ENCODE results near the gene FEN1.
A peak's percentile ranks its signal among the peaks of the same experiment; 100 is the strongest.

FEN1 gene

DNA sequence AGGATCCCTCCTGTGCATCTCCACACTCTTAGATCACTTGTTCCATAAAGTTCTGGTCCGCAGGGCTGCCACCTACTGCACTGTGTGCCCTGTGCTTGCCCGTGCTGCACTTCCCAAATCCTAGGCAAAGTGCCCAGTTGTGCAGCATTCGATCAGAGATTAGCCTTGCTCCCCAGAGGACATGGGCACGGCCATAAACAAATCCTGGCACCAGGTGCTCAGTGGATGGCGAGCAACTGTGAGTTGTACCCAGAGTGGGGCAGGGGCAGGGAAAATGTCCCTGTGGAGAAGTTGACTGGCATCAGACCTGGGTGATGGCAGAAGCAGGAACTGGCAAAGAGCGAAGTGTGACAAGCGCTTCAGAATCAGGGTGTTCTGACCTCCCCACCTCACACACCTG, 40.0 kb downstream of the FEN1 start:
- ATAC-seq (replicated peaks) (no peak), DNase-seq (no peak)
- H3K36me3 Mint-ChIP-seq (ENCODE audit: insufficient read depth) = no peaks in the 10 kb centered on the region
- H3K4me3 Mint-ChIP-seq = no peak overlapping the region
- H3K27me3 Mint-ChIP-seq = no peaks in the 10 kb centered on the region
- H3K9me3 Mint-ChIP-seq = no peaks in the 10 kb centered on the region
- peaks cover 33 to 49% of the 10 kb centered on the region in 2 donors for H3K4me1 Mint-ChIP-seq (ENCODE audit: low read depth in 2 of 2)
- peak overlapping the region in 1 of 2 donors; percentile 84 for H3K27ac Mint-ChIP-seq

DNA sequence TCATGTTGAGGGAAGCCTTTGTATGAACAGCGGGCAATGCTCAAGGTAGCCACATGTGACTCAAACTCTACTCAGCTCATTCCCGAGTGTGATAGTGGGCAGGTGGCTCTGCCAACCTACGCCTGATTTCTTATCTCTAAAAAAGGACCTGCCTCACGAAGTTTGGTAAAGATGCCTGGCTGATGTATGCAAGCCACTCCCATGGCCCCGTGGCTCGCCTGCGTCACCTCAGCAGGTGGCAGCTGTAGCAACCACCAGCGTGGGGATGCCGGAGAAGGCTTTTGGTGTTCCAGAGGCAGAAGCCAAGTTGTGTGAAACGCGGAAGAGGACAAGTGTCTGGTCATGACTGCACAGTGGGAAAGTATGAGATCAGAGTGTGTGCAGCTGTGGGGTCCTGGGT, 40.8 kb downstream of the FEN1 start:
- no peaks in the 10 kb centered on the region for H3K27me3 Mint-ChIP-seq
- H3K4me3 Mint-ChIP-seq = peak overlapping the region; percentile 53 to 64
- DNase-seq (peak in 1 of 3 experiments; percentile 12), ATAC-seq (replicated peaks) (peak; percentile 14)
- no peaks in the 10 kb centered on the region for H3K36me3 Mint-ChIP-seq (ENCODE audit: insufficient read depth)
- no peaks in the 10 kb centered on the region for H3K9me3 Mint-ChIP-seq
- H3K27ac Mint-ChIP-seq = peak overlapping the region; percentile 91 to 95
- peaks cover 26 to 45% of the 10 kb centered on the region in 2 donors for H3K4me1 Mint-ChIP-seq (ENCODE audit: low read depth in 2 of 2)

DNA sequence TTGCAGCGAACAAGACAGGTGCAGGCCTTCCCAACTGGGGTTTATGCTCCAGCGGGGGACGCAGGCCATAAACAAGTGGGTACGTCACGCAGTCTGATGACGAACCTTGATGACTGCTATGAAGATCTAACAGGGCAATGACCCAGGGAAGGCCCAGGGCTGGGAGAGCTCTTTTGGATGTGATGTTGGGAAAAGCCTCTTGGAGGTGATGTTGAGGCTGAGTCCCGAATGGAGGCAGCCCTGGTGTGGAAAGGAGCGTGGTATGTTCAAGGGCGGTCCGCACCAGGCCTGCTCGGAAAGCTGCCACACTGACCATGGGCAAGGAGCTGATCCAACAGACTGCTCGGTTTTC, 41.2 kb downstream of the FEN1 start:
- Mint-ChIP-seq H3K4me3 (peak overlapping the region; percentile 53 to 64), H3K27ac (peak overlapping the region; percentile 91 to 95), H3K27me3 (no peaks in the 10 kb centered on the region), H3K4me1 (ENCODE audit: low read depth in 2 of 2) (peaks cover 24 to 43% of the 10 kb centered on the region in 2 donors), H3K9me3 (no peaks in the 10 kb centered on the region), H3K36me3 (ENCODE audit: insufficient read depth) (no peaks in the 10 kb centered on the region)
- DNase-seq (no peak), ATAC-seq (replicated peaks) (no peak)

DNA sequence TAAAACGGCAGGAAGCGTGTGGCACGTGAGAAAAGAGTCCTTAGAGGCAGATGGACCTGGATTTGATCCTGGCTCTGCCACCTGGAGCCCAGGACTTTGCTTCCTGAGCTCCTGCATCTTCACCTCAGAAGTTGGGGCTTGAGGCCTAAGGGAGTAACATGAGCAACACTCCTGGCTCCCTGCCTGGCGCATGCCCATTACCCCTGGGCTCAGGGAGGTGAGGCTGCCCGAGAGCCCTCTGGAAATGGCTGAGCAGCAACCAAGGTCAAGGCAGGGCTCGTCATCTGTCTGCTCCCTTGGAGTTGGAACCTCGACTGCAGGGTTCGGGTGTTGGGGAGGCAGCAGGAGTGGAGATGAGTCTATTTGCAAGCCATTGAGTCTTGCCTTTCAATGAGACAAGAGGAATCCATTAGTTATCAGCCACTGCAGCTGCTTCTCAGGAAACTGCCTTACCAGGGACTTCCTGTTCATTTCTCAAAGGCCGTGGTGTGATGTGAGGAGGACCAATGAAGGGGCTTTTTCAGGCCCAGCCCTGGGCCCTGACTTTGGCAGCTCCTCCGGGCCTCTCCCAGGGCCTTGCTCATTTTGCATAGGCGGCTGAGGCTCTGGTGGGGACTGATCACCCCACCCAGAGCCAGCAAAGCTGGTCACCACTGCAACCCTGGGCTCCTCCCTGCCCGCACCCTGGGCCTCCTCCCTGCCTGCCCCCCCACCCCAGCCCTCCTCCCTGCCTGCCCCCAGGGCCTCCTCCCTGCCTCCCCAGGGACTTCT, 41.8 kb downstream of the FEN1 start:
- Mint-ChIP-seq H3K9me3 (no peaks in the 10 kb centered on the region), H3K4me3 (peak overlapping the region; percentile 53 to 64), H3K36me3 (ENCODE audit: insufficient read depth) (no peaks in the 10 kb centered on the region), H3K27me3 (no peaks in the 10 kb centered on the region), H3K27ac (peak overlapping the region; percentile 91 to 95), H3K4me1 (ENCODE audit: low read depth in 2 of 2) (peaks cover 20 to 38% of the 10 kb centered on the region in 2 donors)
- DNase-seq = peak; percentile 49 to 61 (median 54)
- peak; percentile 97 for ATAC-seq (replicated peaks)

DNA sequence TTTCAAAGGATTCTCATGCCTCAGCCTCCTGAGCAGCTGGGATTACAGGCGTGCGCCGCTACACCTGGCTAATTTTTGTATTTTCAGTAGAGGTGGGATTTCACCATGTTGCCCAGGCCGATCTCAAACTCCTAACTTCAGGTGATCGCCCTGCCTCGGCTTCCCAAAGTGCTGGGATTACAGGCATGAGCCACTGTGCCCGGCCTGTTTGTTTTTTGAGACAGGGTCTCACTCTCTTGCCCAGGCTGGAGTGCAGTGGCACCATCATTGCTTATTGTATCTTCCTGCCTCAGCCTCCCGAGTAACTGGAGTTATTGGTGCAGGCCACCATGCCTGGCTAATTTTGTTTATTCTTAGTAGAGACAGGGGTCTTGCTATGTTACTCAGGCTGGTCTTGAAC, 43.5 kb downstream of the FEN1 start:
- Mint-ChIP-seq H3K9me3 (no peaks in the 10 kb centered on the region), H3K27me3 (no peaks in the 10 kb centered on the region), H3K4me1 (ENCODE audit: low read depth in 2 of 2) (peaks cover 18 to 31% of the 10 kb centered on the region in 2 donors), H3K27ac (peak overlapping the region; percentile 89 to 95), H3K36me3 (ENCODE audit: insufficient read depth) (peaks cover under 1% of the 10 kb centered on the region), H3K4me3 (no peak overlapping the region)
- DNase-seq (no peak), ATAC-seq (replicated peaks) (no peak)

DNA sequence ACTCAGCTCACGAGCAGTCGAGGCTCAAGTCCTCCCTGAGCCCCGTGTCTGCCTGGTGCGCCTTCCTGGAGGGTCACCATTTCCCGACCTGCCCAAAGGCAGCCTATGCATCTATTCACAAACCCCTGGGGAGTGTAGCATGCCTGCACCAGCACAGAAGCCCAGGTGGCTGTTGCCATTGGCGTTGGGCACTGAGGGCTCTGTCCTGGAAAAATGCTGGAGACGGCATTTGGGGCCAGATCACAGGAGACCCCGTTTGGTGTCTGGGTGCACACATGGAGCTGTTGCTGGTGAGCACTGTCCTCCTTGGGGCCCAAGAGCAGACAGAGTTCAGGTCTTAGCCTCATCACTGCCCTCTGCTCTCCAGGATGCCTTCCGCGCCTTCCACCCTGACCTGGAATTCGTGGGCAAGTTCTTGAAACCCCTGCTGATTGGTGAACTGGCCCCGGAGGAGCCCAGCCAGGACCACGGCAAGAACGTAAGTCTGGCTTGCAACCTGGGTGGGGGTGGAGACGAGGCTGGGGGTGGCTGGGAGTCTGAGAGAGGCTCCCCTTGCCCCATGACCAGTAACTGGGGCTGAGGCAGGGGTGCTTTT, 44.8 kb downstream of the FEN1 start:
- H3K4me3 Mint-ChIP-seq = no peak overlapping the region
- no peak for DNase-seq
- H3K9me3 Mint-ChIP-seq = no peaks in the 10 kb centered on the region
- H3K27me3 Mint-ChIP-seq = no peaks in the 10 kb centered on the region
- no peak for ATAC-seq (replicated peaks)
- peaks cover 18 to 27% of the 10 kb centered on the region in 2 donors for H3K4me1 Mint-ChIP-seq (ENCODE audit: low read depth in 2 of 2)
- peaks cover 12% of the 10 kb centered on the region for H3K36me3 Mint-ChIP-seq (ENCODE audit: insufficient read depth)
- peak overlapping the region in 1 of 2 donors; percentile 95 for H3K27ac Mint-ChIP-seq

DNA sequence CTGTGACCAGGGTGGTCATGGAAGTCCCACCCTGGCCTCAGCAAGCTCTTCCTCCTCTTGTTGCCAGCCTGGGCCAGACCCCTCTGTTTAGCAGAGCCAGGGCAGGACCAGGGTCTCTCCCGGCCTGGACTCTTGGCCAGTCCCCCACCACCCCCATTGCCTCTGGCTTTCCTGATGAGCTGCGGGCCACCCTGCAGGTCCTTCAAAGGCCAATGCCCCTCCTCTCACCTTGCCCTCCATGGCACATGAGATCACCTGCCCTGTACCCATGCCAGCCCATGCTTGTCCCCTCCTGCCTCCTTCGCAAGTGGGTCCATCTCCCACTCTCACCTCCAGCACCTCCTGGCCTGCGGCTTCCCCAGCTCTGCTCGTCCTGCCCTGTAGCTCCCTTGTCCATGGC, 45.8 kb downstream of the FEN1 start:
- peaks cover 15% of the 10 kb centered on the region for H3K36me3 Mint-ChIP-seq (ENCODE audit: insufficient read depth)
- no peak overlapping the region for H3K4me3 Mint-ChIP-seq
- H3K9me3 Mint-ChIP-seq = no peaks in the 10 kb centered on the region
- ATAC-seq (replicated peaks) = no peak
- no peak for DNase-seq
- peak overlapping the region in 1 of 2 donors; percentile 38 for H3K27ac Mint-ChIP-seq
- peaks cover 17 to 22% of the 10 kb centered on the region in 2 donors for H3K4me1 Mint-ChIP-seq (ENCODE audit: low read depth in 2 of 2)
- H3K27me3 Mint-ChIP-seq = no peaks in the 10 kb centered on the region

DNA sequence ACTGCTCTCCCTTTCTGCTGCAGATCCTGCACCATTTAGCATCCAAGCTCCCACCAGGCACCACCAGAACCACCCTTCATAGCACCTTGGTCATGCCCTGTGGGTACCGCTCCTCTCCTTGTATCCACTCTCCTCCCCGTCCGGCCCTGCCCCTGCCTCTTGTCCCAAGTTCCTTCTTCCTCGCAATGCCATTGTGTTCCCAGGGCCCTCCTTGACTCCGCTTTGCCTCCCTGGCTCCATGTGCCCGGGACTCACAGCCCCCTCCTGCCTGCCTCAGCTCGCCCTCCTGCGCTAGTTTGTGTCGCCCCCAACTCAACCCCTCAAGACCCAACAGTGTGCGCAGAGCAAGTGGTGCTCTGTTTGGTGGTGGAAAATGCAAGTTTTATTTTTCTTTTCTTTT, 46.2 kb downstream of the FEN1 start:
- no peaks in the 10 kb centered on the region for H3K27me3 Mint-ChIP-seq
- peaks cover 12 to 17% of the 10 kb centered on the region in 2 donors for H3K4me1 Mint-ChIP-seq (ENCODE audit: low read depth in 2 of 2)
- H3K9me3 Mint-ChIP-seq = no peaks in the 10 kb centered on the region
- DNase-seq (no peak), ATAC-seq (replicated peaks) (no peak)
- H3K36me3 Mint-ChIP-seq (ENCODE audit: insufficient read depth) = peaks cover 19% of the 10 kb centered on the region
- no peak overlapping the region for H3K4me3 Mint-ChIP-seq
- H3K27ac Mint-ChIP-seq = peak overlapping the region in 1 of 2 donors; percentile 38

DNA sequence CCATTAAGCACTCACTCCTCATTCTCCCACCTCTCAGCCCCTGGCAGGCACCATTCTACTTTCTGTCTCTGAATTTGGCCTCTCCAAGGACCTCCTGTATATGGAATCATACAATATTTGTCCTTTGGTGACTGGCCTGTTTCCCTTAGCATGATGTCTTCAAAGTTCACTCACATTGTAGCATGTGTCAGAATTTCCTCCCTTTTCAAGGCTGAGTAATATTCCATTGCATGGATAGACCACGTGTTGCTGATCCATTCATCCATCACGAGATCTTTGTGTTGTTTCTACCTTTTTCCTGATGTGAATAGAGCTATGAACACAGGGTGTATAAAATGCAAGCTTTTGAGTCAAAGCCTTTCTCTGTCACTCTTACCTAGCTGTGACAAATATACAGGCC, 47.0 kb downstream of the FEN1 start:
- no peaks in the 10 kb centered on the region for H3K9me3 Mint-ChIP-seq
- peaks cover 4 to 9% of the 10 kb centered on the region in 2 donors for H3K4me1 Mint-ChIP-seq (ENCODE audit: low read depth in 2 of 2)
- peaks cover 27% of the 10 kb centered on the region for H3K36me3 Mint-ChIP-seq (ENCODE audit: insufficient read depth)
- no peaks in the 10 kb centered on the region for H3K27me3 Mint-ChIP-seq
- H3K4me3 Mint-ChIP-seq = no peak overlapping the region
- ATAC-seq (replicated peaks) (no peak), DNase-seq (no peak)
- no peak overlapping the region for H3K27ac Mint-ChIP-seq

DNA sequence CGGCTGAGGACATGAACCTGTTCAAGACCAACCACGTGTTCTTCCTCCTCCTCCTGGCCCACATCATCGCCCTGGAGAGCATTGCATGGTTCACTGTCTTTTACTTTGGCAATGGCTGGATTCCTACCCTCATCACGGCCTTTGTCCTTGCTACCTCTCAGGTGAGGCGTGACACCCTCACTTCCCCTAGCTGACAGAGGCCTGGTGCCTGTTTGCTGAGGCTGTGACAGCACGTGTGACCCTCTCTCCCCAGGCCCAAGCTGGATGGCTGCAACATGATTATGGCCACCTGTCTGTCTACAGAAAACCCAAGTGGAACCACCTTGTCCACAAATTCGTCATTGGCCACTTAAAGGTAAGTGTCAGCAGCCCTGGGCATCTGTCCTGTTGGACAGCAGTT, 47.7 kb downstream of the FEN1 start:
- ATAC-seq (replicated peaks) = no peak
- Mint-ChIP-seq H3K4me1 (ENCODE audit: low read depth in 2 of 2) (peaks cover 0 to 8% of the 10 kb centered on the region in 2 donors), H3K27me3 (no peaks in the 10 kb centered on the region), H3K27ac (no peak overlapping the region), H3K9me3 (no peaks in the 10 kb centered on the region), H3K36me3 (ENCODE audit: insufficient read depth) (peaks cover 27% of the 10 kb centered on the region), H3K4me3 (no peak overlapping the region)
- no peak for DNase-seq

DNA sequence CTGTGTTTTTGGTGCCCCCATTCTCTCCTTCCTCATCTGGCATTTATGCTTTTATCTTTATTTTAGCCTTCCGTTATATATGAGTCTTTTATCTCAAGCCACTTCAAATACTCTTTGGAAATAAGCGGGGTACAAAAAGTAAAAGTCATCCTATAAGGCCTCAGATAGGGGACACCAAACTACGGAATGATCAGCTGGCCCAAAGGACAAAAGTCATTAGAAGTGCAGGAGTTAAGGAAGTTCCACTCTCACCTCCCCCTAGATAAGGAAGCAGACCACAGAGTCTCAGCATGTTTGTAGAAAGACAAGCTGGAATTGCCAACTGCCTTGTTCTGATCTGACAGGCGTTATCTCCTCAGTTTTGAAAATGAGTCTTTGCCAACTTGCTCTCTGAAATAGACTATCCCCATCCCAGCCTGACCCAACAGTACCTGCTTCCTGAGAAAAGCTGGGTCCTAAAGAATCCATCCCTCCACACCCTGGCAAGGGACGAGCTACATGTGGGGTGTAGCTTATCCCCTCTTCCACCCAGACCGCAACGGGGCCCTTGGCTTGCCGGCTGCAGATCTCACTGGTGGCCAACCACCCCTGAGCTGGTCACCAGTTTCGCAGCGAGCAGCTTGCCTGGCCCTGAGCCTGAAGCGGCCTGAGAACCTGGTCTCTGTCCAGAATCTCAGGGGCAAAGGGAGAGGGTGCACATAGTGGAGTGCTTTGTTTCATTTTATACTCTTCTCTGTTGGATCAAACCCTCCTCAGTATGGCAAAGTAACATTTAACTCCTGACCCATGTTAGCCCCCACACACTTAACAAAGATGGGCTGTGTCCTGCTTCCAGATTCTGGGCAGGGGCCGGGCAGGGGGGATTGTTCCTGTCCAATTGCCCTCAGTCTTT, 49.2 kb downstream of the FEN1 start:
- Mint-ChIP-seq H3K36me3 (ENCODE audit: insufficient read depth) (peaks cover 29% of the 10 kb centered on the region), H3K27me3 (no peaks in the 10 kb centered on the region), H3K4me1 (ENCODE audit: low read depth in 2 of 2) (peaks cover 0 to 3% of the 10 kb centered on the region in 2 donors), H3K9me3 (no peaks in the 10 kb centered on the region), H3K4me3 (no peak overlapping the region), H3K27ac (no peak overlapping the region)
- ATAC-seq (replicated peaks) (no peak), DNase-seq (no peak)

DNA sequence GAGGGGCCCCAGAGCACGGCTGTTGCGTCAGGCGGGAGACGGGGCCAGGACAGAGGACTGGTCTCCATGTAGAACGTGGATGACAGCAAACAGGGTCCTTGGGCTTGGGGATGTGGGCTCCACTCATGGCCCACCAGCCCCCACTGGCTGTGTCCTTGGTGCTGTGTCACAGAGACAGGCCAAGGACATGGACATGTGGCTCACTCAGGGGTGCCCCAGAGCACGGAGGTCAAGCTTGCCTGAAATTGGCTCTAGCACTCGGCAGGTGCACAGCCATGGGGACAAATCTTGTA, 49.8 kb downstream of the FEN1 start:
- Mint-ChIP-seq H3K4me3 (no peak overlapping the region), H3K9me3 (no peaks in the 10 kb centered on the region), H3K36me3 (ENCODE audit: insufficient read depth) (peaks cover 32% of the 10 kb centered on the region), H3K4me1 (ENCODE audit: low read depth in 2 of 2) (peaks cover 0 to 3% of the 10 kb centered on the region in 2 donors), H3K27me3 (no peaks in the 10 kb centered on the region), H3K27ac (no peak overlapping the region)
- DNase-seq (no peak), ATAC-seq (replicated peaks) (no peak)

DNA sequence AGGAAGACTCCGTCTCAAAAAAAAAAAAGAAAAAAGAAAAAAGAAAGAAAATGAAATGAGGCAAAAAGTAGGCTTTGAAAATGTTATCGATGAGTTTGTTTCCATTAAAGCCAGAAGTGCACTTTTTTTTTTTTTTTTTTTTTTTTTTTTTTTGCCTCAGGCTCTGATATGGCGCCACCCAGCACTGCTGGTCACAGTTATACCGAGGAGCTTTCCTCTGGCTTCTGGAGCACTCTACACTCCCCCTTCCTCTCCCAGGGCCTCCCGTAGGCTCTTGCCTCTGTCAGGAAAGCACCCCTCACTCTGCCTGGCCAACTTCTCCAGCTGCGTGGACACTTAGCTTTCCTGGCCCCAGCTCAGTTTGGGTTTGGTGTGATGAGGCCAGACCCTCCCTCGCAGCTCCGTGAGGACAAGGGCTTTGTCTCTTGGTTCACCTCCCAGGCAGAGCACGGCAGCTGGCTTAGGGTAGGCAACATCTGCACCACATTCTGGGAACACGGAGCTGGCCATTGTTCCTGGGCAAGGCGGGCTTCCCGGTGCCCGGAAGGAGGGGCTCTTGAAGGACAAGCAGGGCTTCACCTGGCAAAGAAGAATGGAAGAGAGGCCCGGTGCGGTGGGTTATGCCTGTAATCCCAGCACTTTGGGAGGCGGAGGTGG, 52.3 kb downstream of the FEN1 start:
- DNase-seq (no peak), ATAC-seq (replicated peaks) (no peak)
- H3K27ac Mint-ChIP-seq = peak overlapping the region in 1 of 2 donors; percentile 59

More for the DNA sequence above, 52.3 kb downstream of the FEN1 start:
- Mint-ChIP-seq H3K4me3 (no peak overlapping the region), H3K36me3 (ENCODE audit: insufficient read depth) (peaks cover 47% of the 10 kb centered on the region), H3K4me1 (ENCODE audit: low read depth in 2 of 2) (peaks cover 0 to 3% of the 10 kb centered on the region in 2 donors), H3K9me3 (no peaks in the 10 kb centered on the region), H3K27me3 (no peaks in the 10 kb centered on the region)
